Activated CD8-positive, alpha-beta T cell treated with anti-CD3 and anti-CD28 coated beads for 36 hours (primary cell): Measurements from ENCODE around the gene PAAF1. TPM values are rescaled to one million over a fixed set of nuclear protein-coding genes. Genes with fewer than 3 reads are reported as not detected.
A peak's percentile ranks its signal among the peaks of the same experiment; 100 is the strongest.

Experiments used
- ATAC-seq: fragments of 200-7000 bp; cut with Tn5 transposase; one replicate; pipeline ENCODE4 v1.10.0; 2021; ENCODE audit warnings: mild to moderate bottlenecking, moderate library complexity
- CTCF ChIA-PET: fragments of 350-600 bp; sonication (Branson Sonifier 250); formaldehyde crosslinking; loops from one replicate; lab custom pipeline; 2021; ENCODE audit warnings: antibody characterized with exemption; lab: Charles Lee
- POLR2A ChIA-PET: fragments of 350-600 bp; sonication (Branson Sonifier 250); formaldehyde crosslinking; loops from one replicate; lab custom pipeline; 2021; ENCODE audit warnings: antibody characterized with exemption; lab: Charles Lee
- DNase-seq: peaks from one replicate; pipeline ENCODE4 v3.0.0-alpha.2; 2020
- H3K27ac Mint-ChIP-seq: one replicate; pipeline ENCODE4 v1.8.0; 2021; ENCODE audit warnings: mild to moderate bottlenecking, mixed read lengths
- H3K27me3 Mint-ChIP-seq: one replicate; pipeline ENCODE4 v1.8.0; 2021; ENCODE audit warnings: mixed read lengths
- H3K36me3 Mint-ChIP-seq: one replicate; pipeline ENCODE4 v1.8.0; 2021; ENCODE audit warnings: low read depth, mixed read lengths
- H3K4me1 Mint-ChIP-seq: one replicate; pipeline ENCODE4 v1.8.0; 2021; ENCODE audit warnings: low read depth, mixed read lengths
- H3K4me3 Mint-ChIP-seq: one replicate; pipeline ENCODE4 v1.8.0; 2021; ENCODE audit warnings: mild to moderate bottlenecking, moderate library complexity, mixed read lengths
- H3K9me3 Mint-ChIP-seq: one replicate; pipeline ENCODE4 v1.8.0; 2021; ENCODE audit warnings: mixed read lengths
- CTCF ChIP-seq: fragments of 200-600 bp; IDR thresholded peaks from one replicate; pipeline ENCODE4 v1.8.0; 2022; ENCODE audit warnings: antibody characterized with exemption, mild to moderate bottlenecking
- intact Hi-C: fragments of 100-400 bp; cut with micrococcal nuclease; formaldehyde crosslinking; loops from one replicate; pipeline ENCODE4 v1.10.0; 2022
- total RNA-seq, 2 experiments: library from RNA; stranded (reverse); gene quantifications; one replicate each; pipeline ENCODE4 v1.2.3, GENCODE V29; 2021

Gene PAAF1
- total RNA-seq, 2 experiments from 2014 or later, result 32.5 to 34.9 TPM

- Mint-ChIP-seq H3K4me1 (peaks cover 5% of the 10 kb centered on the region), H3K27ac (no peak overlapping the region), H3K4me3 (no peak overlapping the region), H3K9me3 (no peaks in the 10 kb centered on the region), H3K27me3 (no peaks in the 10 kb centered on the region), H3K36me3 (peaks cover 19% of the 10 kb centered on the region)
- POLR2A ChIA-PET, result no interaction called here
- ATAC-seq (no peak), DNase-seq (no peak)
- intact Hi-C loops, result no loop called here
- no peak for TF ChIP-seq CTCF
- CTCF ChIA-PET, result no interaction called here
Observed at GRCh38 chr11:73889536-73889935, 12.7 kb downstream of the PAAF1 start.

- POLR2A ChIA-PET, result interaction anchor here (1.6 kb wide), 1 partner anchor 11 kb away, joined by 3 read pairs; no protein-coding TSS in a partner anchor
- intact Hi-C loops, result no loop called here
- Mint-ChIP-seq H3K27ac (no peak overlapping the region), H3K4me1 (peaks cover 2% of the 10 kb centered on the region), H3K9me3 (no peaks in the 10 kb centered on the region), H3K36me3 (peaks cover 12% of the 10 kb centered on the region), H3K4me3 (no peak overlapping the region), H3K27me3 (no peaks in the 10 kb centered on the region)
- no peak for TF ChIP-seq CTCF
- DNase-seq (no peak), ATAC-seq (no peak)
- CTCF ChIA-PET, result no interaction called here
Observed at GRCh38 chr11:73893041-73893440, 16.2 kb downstream of the PAAF1 start.

GRCh38 chr11:73894725-73895335, 18.0 kb downstream of the PAAF1 start:
- Mint-ChIP-seq H3K9me3 (no peaks in the 10 kb centered on the region), H3K4me1 (no peaks in the 10 kb centered on the region), H3K4me3 (no peak overlapping the region), H3K27me3 (no peaks in the 10 kb centered on the region), H3K27ac (no peak overlapping the region), H3K36me3 (peaks cover 12% of the 10 kb centered on the region)
- no peak for ATAC-seq
- CTCF ChIA-PET, result no interaction called here
- DNase-seq, result no peak
- intact Hi-C loops, result no loop called here
- no peak for TF ChIP-seq CTCF
- POLR2A ChIA-PET, result interaction anchor here (0.8 to 1.0 kb wide), 2 partner anchors 16 to 67 kb away, joined by 3 read pairs; no protein-coding TSS in a partner anchor

GRCh38 chr11:73902303-73902702, 25.5 kb downstream of the PAAF1 start:
- ATAC-seq (no peak), DNase-seq (no peak)
- no peak overlapping the region for H3K27ac Mint-ChIP-seq
- TF ChIP-seq CTCF, result no peak
- H3K36me3 Mint-ChIP-seq, result peaks cover 27% of the 10 kb centered on the region
- ChIA-PET CTCF (no interaction called here), POLR2A (no interaction called here)
- no peaks in the 10 kb centered on the region for H3K4me1 Mint-ChIP-seq
- H3K4me3 Mint-ChIP-seq, result no peak overlapping the region
- no peaks in the 10 kb centered on the region for H3K27me3 Mint-ChIP-seq
- H3K9me3 Mint-ChIP-seq, result no peaks in the 10 kb centered on the region
- intact Hi-C loops, result no loop called here

- ChIA-PET CTCF (interaction anchor here (1.0 to 1.2 kb wide), 2 partner anchors 282 to 543 kb away, joined by 3 to 4 read pairs; no protein-coding TSS in a partner anchor), POLR2A (no interaction called here)
- no peaks in the 10 kb centered on the region for H3K27me3 Mint-ChIP-seq
- H3K9me3 Mint-ChIP-seq, result no peaks in the 10 kb centered on the region
- intact Hi-C loops, result no loop called here
- H3K27ac Mint-ChIP-seq, result peak overlapping the region; percentile 3
- H3K36me3 Mint-ChIP-seq, result peaks cover 17% of the 10 kb centered on the region
- no peaks in the 10 kb centered on the region for H3K4me1 Mint-ChIP-seq
- ATAC-seq (peak; percentile 82), DNase-seq (peak; percentile 39)
- no peak for TF ChIP-seq CTCF
- no peak overlapping the region for H3K4me3 Mint-ChIP-seq
Observed at GRCh38 chr11:73907191-73907590, 30.4 kb downstream of the PAAF1 start.
